Pancreas (tissue), 10 donors: ENCODE data around the gene BLVRA. TPM values are rescaled to one million over a fixed set of nuclear protein-coding genes. Genes with fewer than 3 reads are reported as not detected.

Experiments
- ATAC-seq, 4 donors: fragments of 200-7000 bp; cut with Tn5 transposase; one replicate each; pipeline versions ENCODE4 v1.8.0 to v1.9.1; 2020; ENCODE audit warnings: mild to moderate bottlenecking in 4 of 4, moderate library complexity in 4 of 4
- DNase-seq, 6 donors: peaks; one replicate each; pipeline ENCODE4 v3.0.0-alpha.2; 2020
- FAIRE-seq: peaks from 2 replicates; lab custom pipeline; 2012; peaks lifted over from hg19 to GRCh38; lab: Jason Lieb, UNC
- H3K27ac ChIP-seq, 4 donors: fragments of 200-600 bp; sonication (generic); 1 replicate in 3 of 4; 2 replicates in 1 of 4; pipeline versions ENCODE4 v1.5.0 to v1.8.0; 2020
- H3K27me3 ChIP-seq, 4 donors: fragments of 200-600 bp; one replicate each; pipeline ENCODE4 v1.8.0; 2021
- H3K36me3 ChIP-seq, 3 donors: fragments of 200-600 bp; sonication (generic) in 1 of 3; one replicate each; pipeline versions ENCODE4 v1.5.0 to v1.8.0; 2020 to 2021
- H3K4me1 ChIP-seq, 3 donors: fragments of 200-600 bp; one replicate each; pipeline ENCODE4 v1.8.0; 2021
- H3K4me3 ChIP-seq, 4 donors: fragments of 200-600 bp; sonication (generic) in 2 of 4; one replicate each; pipeline versions ENCODE4 v1.5.0 to v1.8.0; 2020 to 2021
- H3K9me3 ChIP-seq, 4 donors: fragments of 200-600 bp; one replicate each; pipeline ENCODE4 v1.8.0; 2021
- WGBS, 2 donors: extraction: QIAGEN DNeasy Blood & Tissue Kit; methylation state at CpG; one replicate each; pipeline ENCODE4 v1.1.7; 2013; 5-methylcytosine and 5-hydroxymethylcytosine counted together
- intact Hi-C, 3 donors: fragments of 100-400 bp; cut with DNase I; formaldehyde crosslinking; loops; one replicate each; pipeline versions ENCODE4 v1.11.1 to v1.14.2; 2022
- polyA plus RNA-seq, 2 donors: library from polyadenylated mRNA; stranded (reverse); fragments of 200-250 nt; gene quantifications; one replicate each; pipeline ENCODE4 v1.2.3, GENCODE V29; 2013
- total RNA-seq, 6 donors: library from RNA; stranded (reverse); fragmentation: NEBNext Ultra II Directional in 4 of 6; extraction: Animal tissue kit (Norgen Biotek cat#: 25700) in 4 of 6; gene quantifications; one replicate each; pipeline versions ENCODE4 v1.2.1 to v1.2.4, GENCODE V29; 2021 to 2023
- TF ChIP-seq, protein P1 (sequence below), 4 donors: fragments of 200-600 bp; sonication (generic) in 3 of 4; IDR thresholded peaks; one replicate each; pipeline versions ENCODE4 v1.5.0 to v1.8.0; 2021; ENCODE audit warnings: antibody characterized with exemption in 4 of 4
- donor health status: healthy with polysubstance abuse.
- donor health status: DM: no; HTN: no; CAD: no; lungs with moderate emphysema.
- donor health status: DM: no; HTN: no; CAD: no.
- donor health status: control.
- donor health status: control.
- donor health status: Bipolar disorder and iron deficiency.
- donor health status: DM: yes; HTN: yes; CAD: no.
- donor health status: DM: no; HTN: no; CAD: no.
- donor health status: DM: no; HTN: no; CAD: no.
- donor health status: DM: yes; HTN: yes; CAD: no.

The BLVRA gene
- total and polyA plus RNA-seq, 8 donors: 12.4 to 31.6 (median 17.3) TPM

DNA sequence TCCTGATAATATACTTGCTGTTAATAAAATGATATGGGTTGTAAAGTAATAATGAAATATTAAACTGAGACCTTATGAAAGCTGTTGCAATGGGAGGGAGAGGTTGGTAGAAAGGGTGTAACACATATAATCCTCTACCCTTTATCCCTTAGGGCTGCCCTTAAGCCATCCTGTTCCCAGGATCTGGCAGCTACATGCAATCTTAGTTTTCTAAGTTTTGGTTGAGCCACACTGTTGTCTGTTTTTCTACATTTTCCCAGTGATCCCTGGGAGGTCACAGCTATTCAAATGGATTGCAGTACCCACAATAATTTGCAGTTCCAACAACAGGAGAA, 35.5 kb upstream of the BLVRA start:
- ATAC-seq: no peak
- no peak for FAIRE-seq
- intact Hi-C loops: loop anchor here in 1 of 3 donors (5.0 kb wide), 1 partner anchor 141 kb away; the partner anchor contains the start of gene STK17A
- no peaks in the 10 kb centered on the region for H3K36me3 ChIP-seq
- no peak overlapping the region for H3K4me3 ChIP-seq
- H3K27me3 ChIP-seq: no peaks in the 10 kb centered on the region
- no peak for DNase-seq
- TF ChIP-seq, protein P1, sequence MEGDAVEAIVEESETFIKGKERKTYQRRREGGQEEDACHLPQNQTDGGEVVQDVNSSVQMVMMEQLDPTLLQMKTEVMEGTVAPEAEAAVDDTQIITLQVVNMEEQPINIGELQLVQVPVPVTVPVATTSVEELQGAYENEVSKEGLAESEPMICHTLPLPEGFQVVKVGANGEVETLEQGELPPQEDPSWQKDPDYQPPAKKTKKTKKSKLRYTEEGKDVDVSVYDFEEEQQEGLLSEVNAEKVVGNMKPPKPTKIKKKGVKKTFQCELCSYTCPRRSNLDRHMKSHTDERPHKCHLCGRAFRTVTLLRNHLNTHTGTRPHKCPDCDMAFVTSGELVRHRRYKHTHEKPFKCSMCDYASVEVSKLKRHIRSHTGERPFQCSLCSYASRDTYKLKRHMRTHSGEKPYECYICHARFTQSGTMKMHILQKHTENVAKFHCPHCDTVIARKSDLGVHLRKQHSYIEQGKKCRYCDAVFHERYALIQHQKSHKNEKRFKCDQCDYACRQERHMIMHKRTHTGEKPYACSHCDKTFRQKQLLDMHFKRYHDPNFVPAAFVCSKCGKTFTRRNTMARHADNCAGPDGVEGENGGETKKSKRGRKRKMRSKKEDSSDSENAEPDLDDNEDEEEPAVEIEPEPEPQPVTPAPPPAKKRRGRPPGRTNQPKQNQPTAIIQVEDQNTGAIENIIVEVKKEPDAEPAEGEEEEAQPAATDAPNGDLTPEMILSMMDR (IDR thresholded peaks at IDR 0.05): no peak
- no peaks in the 10 kb centered on the region for H3K9me3 ChIP-seq
- H3K4me1 ChIP-seq: peaks cover 0 to 11% (median 9%) of the 10 kb centered on the region in 3 donors
- H3K27ac ChIP-seq: no peak overlapping the region

DNA sequence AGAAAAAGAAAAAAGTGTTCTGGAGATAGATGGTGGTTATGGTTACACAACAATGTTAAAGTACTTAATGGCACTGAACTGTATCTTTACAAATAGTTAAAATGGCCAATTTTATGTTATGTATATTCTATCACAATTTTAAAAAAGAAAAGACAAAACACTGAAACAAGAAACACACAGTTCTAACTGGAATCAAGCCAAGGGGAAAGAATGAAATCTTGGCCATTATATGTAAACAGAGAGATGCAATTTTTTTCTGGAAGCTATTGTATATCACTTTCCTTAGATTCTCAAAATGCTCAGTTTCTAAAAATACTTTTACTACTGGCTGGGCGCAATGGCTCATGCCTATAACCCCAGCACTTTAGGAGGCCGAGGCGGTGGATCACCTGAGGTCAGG, 33.2 kb upstream of the BLVRA start:
- intact Hi-C loops: no loop called here
- Histone ChIP-seq H3K4me1 (peaks cover 0 to 20% (median 12%) of the 10 kb centered on the region in 3 donors), H3K36me3 (no peaks in the 10 kb centered on the region), H3K27me3 (no peaks in the 10 kb centered on the region), H3K4me3 (no peak overlapping the region), H3K9me3 (no peaks in the 10 kb centered on the region), H3K27ac (no peak overlapping the region)
- no peak for DNase-seq
- WGBS, 2 donors: 96 to 97% methylated on average over 3 of the region's 3 CpGs
- no peak for ATAC-seq
- TF ChIP-seq, protein P1 (IDR thresholded peaks at IDR 0.05): no peak
- no peak for FAIRE-seq

DNA sequence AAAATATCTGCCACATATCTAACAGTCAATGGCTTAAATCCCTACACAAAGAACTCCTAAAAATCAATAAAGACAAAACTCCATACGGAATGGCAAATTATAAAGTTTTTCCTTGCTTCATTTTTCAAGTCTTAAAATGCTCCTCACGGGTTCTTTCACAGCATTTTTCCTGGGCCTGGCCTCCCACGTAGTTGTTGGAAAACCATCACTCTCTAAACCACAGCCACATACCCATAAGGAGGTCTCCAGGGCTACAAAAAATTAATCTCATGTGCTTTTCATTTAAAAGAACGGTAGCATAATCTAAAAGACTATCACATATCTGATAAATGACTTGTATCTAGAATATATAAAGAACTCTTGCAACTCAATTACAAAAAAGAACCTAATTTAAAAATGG, 32.0 kb upstream of the BLVRA start:
- Histone ChIP-seq H3K9me3 (no peaks in the 10 kb centered on the region), H3K4me3 (no peak overlapping the region), H3K27me3 (no peaks in the 10 kb centered on the region), H3K4me1 (peaks cover 0 to 17% (median 15%) of the 10 kb centered on the region in 3 donors), H3K27ac (no peak overlapping the region), H3K36me3 (no peaks in the 10 kb centered on the region)
- WGBS, 2 donors: 39 to 54% methylated on average over 4 of the region's 4 CpGs
- no peak for ATAC-seq
- DNase-seq: no peak
- no peak for FAIRE-seq
- intact Hi-C loops: no loop called here
- TF ChIP-seq, protein P1 (IDR thresholded peaks at IDR 0.05): no peak

DNA sequence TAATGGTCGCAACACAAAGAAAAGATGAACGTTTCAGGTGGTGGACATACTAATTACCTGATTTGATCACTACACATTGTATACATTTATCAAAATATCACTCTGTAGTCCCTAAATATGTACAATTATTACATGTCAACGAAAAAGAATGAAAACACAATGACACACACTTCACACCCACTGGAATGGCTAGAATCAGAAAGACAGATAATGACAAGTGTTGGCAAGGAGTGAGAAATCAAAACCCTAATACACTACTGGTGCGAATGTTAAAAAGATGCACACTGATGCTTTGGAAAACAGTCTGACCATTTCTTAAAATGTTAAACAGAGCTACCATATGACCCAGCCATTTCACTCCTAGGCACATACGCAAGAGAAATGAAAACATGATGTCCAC, 31.5 kb upstream of the BLVRA start:
- TF ChIP-seq, protein P1 (IDR thresholded peaks at IDR 0.05): no peak
- H3K4me1 ChIP-seq: peaks cover 0 to 17% (median 15%) of the 10 kb centered on the region in 3 donors
- no peaks in the 10 kb centered on the region for H3K27me3 ChIP-seq
- no peak overlapping the region for H3K4me3 ChIP-seq
- no peak overlapping the region for H3K27ac ChIP-seq
- no peak for FAIRE-seq
- H3K36me3 ChIP-seq: no peaks in the 10 kb centered on the region
- H3K9me3 ChIP-seq: no peaks in the 10 kb centered on the region
- intact Hi-C loops: no loop called here
- 81 to 90% methylated on average over 5 of the region's 5 CpGs for WGBS, 2 donors
- DNase-seq: no peak
- ATAC-seq: no peak

DNA sequence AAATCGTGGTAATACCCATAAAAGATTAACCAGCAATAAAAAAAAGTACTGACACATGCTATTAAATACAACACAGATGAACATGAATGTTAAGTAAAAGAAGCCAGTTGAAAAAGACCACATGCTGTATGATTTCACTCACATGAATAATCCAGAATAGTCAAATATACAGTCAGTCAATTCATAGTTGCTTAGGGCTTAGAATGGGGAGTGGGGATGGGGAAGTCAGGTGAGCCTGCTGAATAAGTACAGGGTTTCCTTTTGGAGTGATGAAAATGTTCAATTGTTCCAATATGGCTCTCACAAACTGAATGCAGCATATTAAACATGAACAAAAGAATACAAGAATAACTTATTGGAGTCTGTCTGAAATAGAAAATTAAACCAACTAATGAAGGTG, 31.0 kb upstream of the BLVRA start:
- Histone ChIP-seq H3K4me3 (no peak overlapping the region), H3K4me1 (peaks cover 0 to 17% (median 15%) of the 10 kb centered on the region in 3 donors), H3K36me3 (no peaks in the 10 kb centered on the region), H3K27me3 (no peaks in the 10 kb centered on the region), H3K9me3 (no peaks in the 10 kb centered on the region), H3K27ac (no peak overlapping the region)
- ATAC-seq (no peak), DNase-seq (no peak), FAIRE-seq (no peak)
- TF ChIP-seq, protein P1 (IDR thresholded peaks at IDR 0.05): no peak
- intact Hi-C loops: no loop called here
- 13 to 22% methylated on average over 1 of the region's 1 CpG for WGBS, 2 donors
